Left cardiac atrium (tissue), 4 donors: Measurements from ENCODE around the gene SLC13A3. TPM values are rescaled to one million over a fixed set of nuclear protein-coding genes. Genes with fewer than 3 reads are reported as not detected.

ENCODE experiments used
- ATAC-seq, 2 donors: fragments of 200-7000 bp; cut with Tn5 transposase; one replicate each; pipeline ENCODE4 v1.9.1; 2020; ENCODE audit warnings: mild to moderate bottlenecking in 2 of 2, moderate library complexity in 2 of 2
- DNase-seq: peaks from one replicate; pipeline ENCODE4 v3.0.0-alpha.2; 2020
- intact Hi-C, 2 donors: fragments of 100-400 bp; cut with DNase I; formaldehyde crosslinking; loops; one replicate each; pipeline versions ENCODE4 v1.14.1 to v1.15.1; 2022 to 2023
- total RNA-seq, 2 donors: library from RNA; stranded (reverse); fragmentation: NEBNext Ultra II Directional; extraction: Animal tissue kit (Norgen Biotek cat#: 25700); gene quantifications; one replicate each; pipeline ENCODE4 v1.2.1, GENCODE V29; 2021
- donor health status: DM: no; HTN: yes; CAD: no.
- donor health status: DM: no; HTN: yes; CAD: no; lungs with severe emphysema.
- donor health status: DM: yes; HTN: yes; CAD: no.
- donor health status: Dilated cardiomyopathy.

SLC13A3 gene
- total RNA-seq, 2 donors from 2014 or later, result 0.71 to 2.5 TPM

GRCh38 chr20:46665602-46666001 lies 14.3 kb upstream of the SLC13A3 start:
- DNase-seq (no peak), ATAC-seq (no peak)
- intact Hi-C loops, result no loop called here

- DNase-seq, result no peak
- intact Hi-C loops, result no loop called here
- ATAC-seq, result no peak
Observed at GRCh38 chr20:46663531-46663930, 12.3 kb upstream of the SLC13A3 start.

GRCh38 chr20:46661659-46662058 lies 10.4 kb upstream of the SLC13A3 start:
- intact Hi-C loops, result no loop called here
- ATAC-seq (no peak), DNase-seq (no peak)

GRCh38 chr20:46660487-46660886 lies 9.2 kb upstream of the SLC13A3 start:
- intact Hi-C loops, result no loop called here
- DNase-seq (no peak), ATAC-seq (no peak)

- DNase-seq (no peak), ATAC-seq (no peak)
- intact Hi-C loops, result no loop called here
Observed at GRCh38 chr20:46657618-46658017, 6.4 kb upstream of the SLC13A3 start.

GRCh38 chr20:46657137-46657536 lies 5.9 kb upstream of the SLC13A3 start:
- ATAC-seq (no peak), DNase-seq (no peak)
- intact Hi-C loops, result no loop called here

- intact Hi-C loops, result no loop called here
- ATAC-seq, result no peak
- DNase-seq, result no peak
Observed at GRCh38 chr20:46652699-46653098, 1.4 kb upstream of the SLC13A3 start.

GRCh38 chr20:46650575-46651090 lies 626 bp downstream of the SLC13A3 start:
- DNase-seq (no peak), ATAC-seq (no peak)
- intact Hi-C loops, result no loop called here

- ATAC-seq (no peak), DNase-seq (no peak)
- intact Hi-C loops, result no loop called here
Observed at GRCh38 chr20:46649965-46650542, 1.2 kb downstream of the SLC13A3 start.

- ATAC-seq, result no peak
- DNase-seq, result no peak
- intact Hi-C loops, result no loop called here
Observed at GRCh38 chr20:46649650-46649949, 1.7 kb downstream of the SLC13A3 start.

GRCh38 chr20:46648903-46649649 lies 2.2 kb downstream of the SLC13A3 start:
- DNase-seq, result no peak
- intact Hi-C loops, result no loop called here
- ATAC-seq, result no peak

GRCh38 chr20:46647469-46647868 lies 3.8 kb downstream of the SLC13A3 start:
- intact Hi-C loops, result no loop called here
- ATAC-seq, result no peak
- DNase-seq, result no peak

- ATAC-seq (no peak), DNase-seq (no peak)
- intact Hi-C loops, result no loop called here
Observed at GRCh38 chr20:46646659-46647380, 4.4 kb downstream of the SLC13A3 start.

GRCh38 chr20:46646122-46646521 lies 5.1 kb downstream of the SLC13A3 start:
- ATAC-seq (no peak), DNase-seq (no peak)
- intact Hi-C loops, result no loop called here

- ATAC-seq, result no peak
- intact Hi-C loops, result no loop called here
- DNase-seq, result no peak
Observed at GRCh38 chr20:46644733-46645132, 6.5 kb downstream of the SLC13A3 start.

- no peak for DNase-seq
- intact Hi-C loops, result no loop called here
- ATAC-seq, result no peak
Observed at GRCh38 chr20:46644160-46644559, 7.1 kb downstream of the SLC13A3 start.

GRCh38 chr20:46642969-46643343 lies 8.3 kb downstream of the SLC13A3 start:
- no peak for DNase-seq
- intact Hi-C loops, result no loop called here
- no peak for ATAC-seq

- no peak for DNase-seq
- peak in 1 of 2 donors; percentile 33 for ATAC-seq
- intact Hi-C loops, result no loop called here
Observed at GRCh38 chr20:46642265-46642968, 8.8 kb downstream of the SLC13A3 start.

GRCh38 chr20:46641424-46641823 lies 9.8 kb downstream of the SLC13A3 start:
- no peak for ATAC-seq
- intact Hi-C loops, result no loop called here
- no peak for DNase-seq
